K562 (cell line): ENCODE data around the gene DNAJB13. TPM values are rescaled to one million over a fixed set of nuclear protein-coding genes. Genes with fewer than 3 reads are reported as not detected.

Source experiments
- BCL6 ChIP-seq: fragments of 250-450 bp; sonication (Bioruptor Pico); IDR thresholded peaks from 2 replicates; pipeline ENCODE4 v1.4.0; 2020
- CBX8 ChIP-seq: fragments of 200-600 bp; sonication (generic); IDR thresholded peaks from 2 replicates; pipeline ENCODE4 v1.6.1; 2012; ENCODE audit warnings: borderline replicate concordance, mixed run types, low read depth, mild to moderate bottlenecking, moderate library complexity, mixed read lengths, low read length, control low read depth, inconsistent platforms; ENCODE audit not compliant: poor library complexity, severe bottlenecking; ENCODE audit errors: extremely low read depth
- CHD4 ChIP-seq: fragments of 200-600 bp; sonication (generic); IDR thresholded peaks from 3 replicates; pipeline ENCODE4 v1.6.1; 2012; ENCODE audit warnings: low read depth, mild to moderate bottlenecking, mixed read lengths, low read length, inconsistent platforms; ENCODE audit not compliant: insufficient read depth, insufficient replicate concordance, poor library complexity, severe bottlenecking
- FOS ChIP-seq: IDR thresholded peaks from 3 replicates; pipeline ENCODE4 v1.6.1; 2011; ENCODE audit not compliant: insufficient read length; ENCODE audit errors: extremely low read depth
- HDAC3 ChIP-seq: fragments of 450-650 bp; IDR thresholded peaks from 2 replicates; pipeline ENCODE4 v1.6.1; 2018; ENCODE audit warnings: borderline replicate concordance, mild to moderate bottlenecking, moderate library complexity; ENCODE audit not compliant: partially characterized antibody
- HDAC8 ChIP-seq: fragments of 450-650 bp; IDR thresholded peaks from 2 replicates; pipeline ENCODE4 v1.6.1; 2016; ENCODE audit warnings: mild to moderate bottlenecking, missing genetic modification characterization, moderate library complexity, missing compliant biosample characterization
- KLF13 ChIP-seq: fragments of 450-650 bp; IDR thresholded peaks from 2 replicates; pipeline ENCODE4 v1.6.1; 2016; ENCODE audit warnings: missing genetic modification characterization, low read depth, mild to moderate bottlenecking, missing compliant biosample characterization, moderate library complexity, borderline replicate concordance
- MECOM ChIP-seq: fragments of 250-450 bp; sonication (Bioruptor Pico); IDR thresholded peaks from 2 replicates; pipeline ENCODE4 v1.8.0; 2022; ENCODE audit warnings: inconsistent platforms
- NBN ChIP-seq: fragments of 450-650 bp; IDR thresholded peaks from 2 replicates; pipeline ENCODE4 v1.6.1; 2016; ENCODE audit warnings: low read depth, mild to moderate bottlenecking
- NR1H2 ChIP-seq: sonication (generic); formaldehyde crosslinking; IDR thresholded peaks from 2 replicates; pipeline ENCODE4 v1.4.0; 2020; ENCODE audit warnings: mild to moderate bottlenecking, missing genetic modification reagents
- RBM39 ChIP-seq: fragments of 200-400 bp; formaldehyde crosslinking; optimal IDR thresholded peaks from 2 replicates; pipeline ENCODE3; 2018; ENCODE audit warnings: low read depth, low read length
- SAFB2 ChIP-seq: fragments of 200-400 bp; formaldehyde crosslinking; IDR thresholded peaks from 2 replicates; pipeline ENCODE4 v1.6.1; 2018; ENCODE audit warnings: borderline replicate concordance, low read length, low read depth, moderate library complexity; ENCODE audit not compliant: severe bottlenecking
- SETDB1 ChIP-seq: IDR thresholded peaks from one replicate; pipeline ENCODE4 v1.6.1; 2012; ENCODE audit warnings: low read length, control low read depth, inconsistent platforms
- SMAD4 ChIP-seq: fragments of 250-450 bp; sonication (Bioruptor Pico); conservative IDR thresholded peaks from 2 replicates; pipeline ENCODE4 v1.8.0; 2021; ENCODE audit warnings: inconsistent platforms, mild to moderate bottlenecking, moderate library complexity
- TEAD1 ChIP-seq, 2 experiments: fragments of 450-650 bp in 1 of 2; sonication (generic) in 1 of 2; formaldehyde crosslinking; IDR thresholded peaks; 2 replicates each; pipeline versions ENCODE4 v1.4.0 to v1.8.0; 2020 to 2022; ENCODE audit warnings: mild to moderate bottlenecking in 2 of 2, missing genetic modification reagents in 1 of 2
- TRIM28 ChIP-seq: fragments of 450-650 bp; IDR thresholded peaks from 2 replicates; pipeline ENCODE4 v1.6.1; 2017
- TSHZ1 ChIP-seq: fragments of 250-450 bp; sonication (Bioruptor Pico); IDR thresholded peaks from 2 replicates; pipeline ENCODE4 v1.4.0; 2020; ENCODE audit warnings: mild to moderate bottlenecking, moderate library complexity
- ZBTB26 ChIP-seq: fragments of 450-650 bp; formaldehyde crosslinking; IDR thresholded peaks from 2 replicates; pipeline ENCODE4 v1.4.0; 2022; ENCODE audit warnings: missing genetic modification characterization
- ZNF133 ChIP-seq: fragments of 250-450 bp; sonication (Bioruptor Pico); IDR thresholded peaks from 2 replicates; pipeline ENCODE4 v1.4.0; 2020; ENCODE audit warnings: mild to moderate bottlenecking
- ZNF280A ChIP-seq: fragments of 450-650 bp; IDR thresholded peaks from 2 replicates; pipeline ENCODE4 v1.6.1; 2018; ENCODE audit warnings: mild to moderate bottlenecking, low read depth; ENCODE audit not compliant: partially characterized antibody
- ZNF41 ChIP-seq: fragments of 250-450 bp; sonication (Bioruptor Pico); conservative IDR thresholded peaks from 2 replicates; pipeline ENCODE4 v1.4.0; 2020; ENCODE audit warnings: mild to moderate bottlenecking
- ZNF445 ChIP-seq: fragments of 250-450 bp; sonication (Bioruptor Pico); IDR thresholded peaks from 2 replicates; pipeline ENCODE4 v1.4.0; 2020; ENCODE audit warnings: low read depth, mild to moderate bottlenecking, moderate library complexity
- ZNF695 ChIP-seq: fragments of 450-650 bp; formaldehyde crosslinking; IDR thresholded peaks from 2 replicates; pipeline ENCODE4 v1.4.0; 2020; ENCODE audit warnings: mild to moderate bottlenecking, moderate library complexity
- polyA plus RNA-seq, 8 experiments: library from polyadenylated mRNA; depleted of rRNA in 4 of 8; stranded (reverse) in 5 of 8; unstranded in 3 of 8; fragments of >200 nt; fragmentation: Nextera tagmentation in 2 of 8; fragmentation: Illumina TruSeq in 1 of 8; extraction: Ambion mirVana in 2 of 8; extraction: Trizol in 1 of 8; gene quantifications; 2 replicates each; pipeline versions ENCODE4 v1.2.1 to v1.2.3, GENCODE V29; 2011 to 2014; ENCODE audit warnings: inconsistent platforms in 1 of 8, missing spikeins in 1 of 8
- total RNA-seq, 7 experiments: library from RNA; depleted of rRNA in 6 of 7; stranded (reverse); fragments of >200 nt in 6 of 7; fragmentation: Illumina TruSeq in 2 of 7; extraction: Trizol in 2 of 7; gene quantifications; 2 replicates each; pipeline versions ENCODE4 v1.2.1 to v1.2.3, GENCODE V29; 2011 to 2021; ENCODE audit warnings: low replicate concordance in 1 of 7

The DNAJB13 gene
- total and polyA plus RNA-seq, 9 of the 15 experiments (the other 6 are each of a cell fraction or from before 2014, with no cell fraction given), result 0.14 TPM; not detected in 8

- TF ChIP-seq CBX8, result no peak
- no peak for TF ChIP-seq NBN
- TF ChIP-seq KLF13, result no peak
- no peak for TF ChIP-seq ZBTB26 (CRISPR knock-in tag)
- TF ChIP-seq SAFB2, result no peak
- peak; percentile 86 for TF ChIP-seq SMAD4 (CRISPR knock-in tag)
- TF ChIP-seq TSHZ1 (CRISPR knock-in tag), result no peak
- no peak for TF ChIP-seq ZNF695 (CRISPR knock-in tag)
- TF ChIP-seq ZNF280A, result no peak
- peak; percentile 74 for TF ChIP-seq HDAC3
- no peak for TF ChIP-seq ZNF41 (CRISPR knock-in tag)
- TF ChIP-seq ZNF133, result no peak
- no peak for TF ChIP-seq HDAC8 (tag)
- no peak for TF ChIP-seq FOS
- 0 out of 4 replicates have a peak, but pooled peaks of 1 of the 2 experiments have one; percentile 56 for TF ChIP-seq TEAD1 (CRISPR knock-in tag; IDR thresholded peaks at IDR 0.05)
- no peak for TF ChIP-seq SETDB1
- TF ChIP-seq NR1H2 (CRISPR knock-in tag), result no peak
- no peak for TF ChIP-seq TRIM28
- no peak for TF ChIP-seq CHD4
- no peak for TF ChIP-seq MECOM
- TF ChIP-seq RBM39, result no peak
- TF ChIP-seq ZNF445 (CRISPR knock-in tag), result no peak
- TF ChIP-seq BCL6 (CRISPR knock-in tag), result no peak
These were observed 65.3 kb downstream of the DNAJB13 start (continued) for GRCh38 chr11:74015919-74016684.
